ENCODE results near the gene DMGDH.

DMGDH gene
- 0.80 to 1.8 (median 0.99) reads per million in 4 donors for total RNA-seq

DNA sequence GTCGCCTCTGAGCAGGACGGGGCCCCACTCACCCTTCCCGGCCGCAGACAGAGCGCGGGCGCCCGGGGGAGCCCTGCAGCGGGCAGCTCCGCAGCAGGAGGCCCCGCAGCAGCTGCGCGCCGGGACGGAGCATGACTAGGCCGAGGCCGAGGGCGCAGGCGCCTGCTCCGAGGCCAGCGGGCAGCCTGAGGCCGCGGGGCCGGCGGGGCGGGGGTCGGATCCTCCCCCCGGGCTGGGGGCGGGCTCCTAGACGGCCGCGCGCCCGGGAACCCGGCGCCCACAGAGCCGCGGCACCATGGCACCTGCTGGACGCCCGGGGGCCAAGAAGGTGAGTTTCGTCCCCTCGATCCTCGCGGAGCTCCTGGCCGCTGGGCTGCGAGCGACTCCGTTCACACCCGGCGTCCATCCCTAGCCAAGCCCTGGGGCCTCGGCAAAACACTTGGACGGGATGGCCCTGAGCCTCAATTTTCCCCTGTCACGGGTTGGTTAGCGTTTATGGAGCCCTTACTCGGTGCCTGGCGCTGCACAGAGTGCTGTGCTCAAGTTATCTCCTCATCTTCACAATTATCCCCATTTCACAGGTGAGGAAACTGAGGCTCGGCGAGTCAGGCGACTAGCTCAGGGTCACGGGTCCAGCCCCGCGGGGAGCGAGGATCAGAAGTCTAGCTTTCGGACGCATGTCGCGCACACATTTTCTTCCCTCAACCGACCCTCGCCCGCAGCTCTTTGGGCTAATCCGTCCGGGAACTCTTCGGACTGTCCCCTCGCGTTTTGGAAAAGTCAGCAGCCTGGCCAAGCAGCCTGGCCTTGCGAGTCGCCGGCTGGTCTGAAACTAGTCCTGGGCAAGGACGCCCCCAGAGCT lies at the start of gene DMGDH, which contains the start of gene BHMT2:
TSS of gene DMGDH (minus strand) at position 187 of the 862 bp plus-strand sequence. CDS start at position 133, 54 bp downstream.
TSS of gene BHMT2 (plus strand) at position 280 of the 862 bp plus-strand sequence. CDS start at position 296, 16 bp downstream.
- no peak for DNase-seq

DNA sequence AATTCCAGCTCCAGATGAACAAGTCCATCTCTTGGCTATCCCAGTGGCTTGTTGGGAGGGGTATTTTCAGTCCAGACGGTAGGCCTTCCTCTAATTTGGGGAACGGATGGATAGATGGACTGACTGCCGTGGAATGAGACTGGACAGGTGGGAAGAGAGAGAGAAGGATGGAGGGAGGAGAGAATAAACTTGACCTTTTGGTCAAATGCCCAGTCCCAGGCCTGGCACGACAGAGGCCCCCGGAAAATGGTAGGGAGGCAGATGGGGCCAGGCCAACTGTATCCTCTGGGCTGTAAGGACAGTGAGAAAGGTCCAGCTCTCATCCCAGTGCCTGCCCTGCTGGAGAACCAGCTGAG lies 43.2 kb upstream of the DMGDH start:
- DNase-seq = no peak

DNA sequence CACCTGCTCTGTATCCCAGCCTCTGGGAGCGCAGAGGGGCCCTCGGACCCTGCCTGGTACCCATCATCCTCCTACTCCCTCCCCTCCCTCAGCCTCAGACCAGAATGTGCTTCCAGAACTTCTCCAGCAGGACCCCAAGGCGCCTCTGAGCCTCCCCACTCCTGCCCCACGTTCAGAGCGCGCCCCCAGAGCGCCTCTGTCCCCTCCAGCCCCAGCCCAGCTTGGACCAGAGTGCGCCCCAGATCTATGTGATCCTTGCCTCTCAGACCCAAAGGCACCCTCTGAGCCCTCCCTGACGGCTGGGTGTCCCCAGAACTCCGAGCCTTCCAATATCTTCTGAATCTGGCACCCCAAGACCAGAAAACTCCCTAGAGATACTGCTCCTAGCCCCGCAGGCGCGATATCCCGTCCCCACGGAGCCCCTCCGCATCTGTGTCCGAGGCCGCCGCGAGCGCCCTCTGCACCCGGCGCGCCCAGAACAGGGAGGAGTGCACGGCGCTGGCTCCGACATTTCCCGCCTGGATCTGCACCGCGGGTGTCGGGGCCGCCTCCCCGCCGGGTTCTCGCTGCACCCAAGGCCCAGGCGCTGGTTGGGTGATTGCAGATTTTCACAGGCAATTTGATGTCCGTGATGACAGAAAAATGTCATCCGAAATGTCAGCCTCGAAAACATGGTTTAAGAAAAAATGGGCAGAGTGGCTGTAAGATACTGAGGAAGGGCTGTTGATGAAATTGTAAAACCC lies 42.7 kb upstream of the DMGDH start:
- no peak for DNase-seq

DNA sequence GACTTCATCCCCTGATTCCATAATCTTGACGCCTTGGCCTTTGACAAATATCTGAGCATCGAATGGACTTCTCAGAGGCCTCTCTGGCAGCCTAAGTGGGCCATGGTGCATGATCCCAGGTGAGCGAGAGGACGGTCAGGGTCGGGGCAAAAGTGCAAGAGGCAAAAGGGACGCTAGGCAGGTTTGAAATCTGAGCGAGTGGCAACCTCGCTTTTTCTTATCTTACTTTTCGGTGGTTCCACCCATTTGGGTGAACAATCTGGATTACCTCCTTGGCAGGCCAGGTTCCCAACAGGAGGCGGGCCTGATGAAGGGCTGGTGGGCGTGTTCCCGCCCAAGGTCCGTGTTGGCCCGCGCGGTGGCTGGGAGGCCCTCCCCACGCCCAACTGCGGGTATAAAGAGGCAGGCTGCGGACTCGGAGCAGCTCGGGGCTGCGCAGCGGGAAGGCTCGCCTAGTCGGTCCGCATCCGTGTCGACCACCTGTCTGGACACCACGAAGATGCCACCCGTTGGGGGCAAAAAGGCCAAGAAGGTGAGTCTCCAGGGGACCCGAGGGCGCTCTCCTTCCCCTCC lies 42.0 kb upstream of the DMGDH start, which contains the start of gene BHMT:
TSS of gene BHMT (plus strand) at position 423 of the 573 bp plus-strand sequence. CDS start at position 500, 77 bp downstream.
- no peak for DNase-seq

DNA sequence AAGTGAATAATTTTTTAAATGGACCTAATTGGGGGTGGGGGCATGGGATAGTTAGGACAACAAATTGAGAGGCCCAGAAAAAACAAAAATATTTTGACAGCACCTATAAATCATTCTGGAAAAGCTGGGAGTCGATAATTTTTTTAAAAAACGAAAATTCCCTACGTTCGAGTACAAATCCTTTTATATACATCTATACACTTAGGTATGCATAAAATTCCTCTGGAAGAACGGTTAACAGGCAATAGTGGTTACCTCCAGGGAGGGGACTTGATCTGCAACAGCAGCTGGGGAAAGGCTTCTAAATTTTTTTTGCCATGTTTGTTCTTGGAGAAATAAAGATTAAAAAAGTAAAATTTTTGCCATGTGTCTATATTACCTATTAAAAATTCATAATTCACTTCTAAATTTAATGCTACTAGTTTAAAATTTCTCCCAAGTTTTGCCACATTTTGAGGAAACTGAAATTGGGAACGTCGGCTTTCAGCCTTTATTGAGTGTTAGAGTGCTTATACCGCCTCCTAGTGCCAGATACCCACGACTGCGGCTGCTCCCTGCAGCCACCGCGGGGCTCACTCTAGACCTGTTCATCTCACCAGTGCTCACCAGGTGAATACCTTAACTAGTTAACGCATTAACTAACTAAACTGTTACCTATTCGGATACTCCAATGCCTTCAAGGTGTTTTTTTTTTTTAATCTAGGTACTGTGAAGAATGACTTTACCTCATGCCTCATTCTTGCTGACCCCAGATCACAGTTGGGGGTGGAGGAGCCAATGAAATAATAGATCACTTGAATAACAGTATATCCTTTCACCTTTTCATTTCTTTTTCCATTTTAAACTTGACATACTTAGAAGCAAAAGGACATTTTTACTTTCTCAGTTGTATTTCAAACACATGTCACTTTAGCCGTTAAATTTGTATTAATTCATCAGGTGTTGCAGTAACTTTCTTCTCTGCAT lies 40.3 kb upstream of the DMGDH start:
- peak in 2 of 5 donors; percentile 4 to 9 for DNase-seq

DNA sequence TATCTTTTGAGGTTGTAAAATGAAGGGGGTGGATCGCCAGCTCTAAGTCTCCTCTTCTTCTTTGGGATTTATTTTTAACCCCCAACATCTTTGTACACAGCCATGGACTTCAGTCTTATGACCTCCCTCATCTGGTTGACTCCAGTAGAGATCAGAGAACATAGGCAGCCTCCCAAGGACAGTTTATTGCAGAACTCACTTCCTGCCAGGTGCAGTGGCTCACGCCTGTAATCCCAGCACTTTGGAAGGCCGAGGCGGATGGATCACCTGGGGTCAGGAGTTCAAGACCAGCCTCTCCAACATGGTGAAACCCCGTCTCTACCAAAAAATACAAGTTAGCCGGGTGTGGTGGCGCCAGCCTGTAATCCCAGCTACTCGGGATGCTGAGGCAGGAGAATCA lies 39.3 kb upstream of the DMGDH start:
- DNase-seq = no peak

DNA sequence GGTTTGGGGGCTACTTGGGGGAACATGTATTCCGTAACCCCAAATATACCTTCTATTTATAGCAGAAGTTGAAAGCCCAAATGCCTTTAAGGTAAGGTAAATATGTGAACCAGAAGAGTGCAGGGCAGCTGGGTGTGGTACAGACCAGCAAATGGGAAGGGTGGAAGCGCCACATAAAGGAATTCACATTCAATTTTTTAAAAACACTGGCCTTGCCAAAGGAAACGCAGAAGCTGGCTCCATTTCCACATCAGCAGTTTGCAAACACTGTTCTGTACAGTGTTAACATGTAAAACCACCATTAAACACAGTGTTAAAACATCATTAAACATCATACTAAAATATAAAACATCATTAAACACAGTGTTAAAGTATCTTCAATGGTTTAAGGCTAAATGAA lies 38.6 kb upstream of the DMGDH start:
- no peak for DNase-seq

DNA sequence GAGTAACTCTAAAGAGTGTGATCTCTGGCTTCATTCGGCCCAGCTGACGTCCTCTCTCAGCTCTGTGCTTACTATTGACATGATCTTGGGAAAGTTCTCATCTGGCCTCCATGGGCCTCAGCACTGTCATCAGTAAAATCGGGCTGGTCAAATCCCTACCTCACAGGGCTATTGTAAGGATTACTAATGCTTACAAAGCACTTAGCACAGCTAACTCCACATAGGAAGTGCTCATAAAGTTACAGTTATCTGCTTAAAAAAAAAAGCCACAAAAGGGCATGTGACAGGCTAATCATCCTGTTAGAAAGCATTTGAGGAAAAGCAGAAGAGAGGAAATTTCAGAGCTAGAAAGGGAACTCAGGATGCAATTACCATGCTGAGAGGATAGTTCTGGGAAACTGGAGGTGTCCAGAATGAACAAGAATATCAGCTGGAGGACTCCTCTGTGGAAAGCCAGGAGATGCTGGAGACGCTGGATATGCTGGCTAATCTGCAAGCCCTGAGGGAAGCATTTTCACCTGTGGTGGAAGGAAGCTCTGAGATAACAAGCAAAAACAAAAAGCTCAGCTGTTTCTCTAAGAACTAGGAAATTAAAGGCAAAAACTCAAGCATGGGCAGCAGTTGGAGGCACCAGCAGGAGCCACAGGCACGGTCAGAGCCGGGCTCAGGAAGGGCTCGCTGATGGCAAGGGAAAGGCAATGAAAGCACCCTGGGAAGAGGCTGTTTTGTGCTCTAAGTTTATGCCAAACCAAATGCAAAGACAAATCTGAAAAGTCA lies 37.7 kb upstream of the DMGDH start:
- DNase-seq = no peak

DNA sequence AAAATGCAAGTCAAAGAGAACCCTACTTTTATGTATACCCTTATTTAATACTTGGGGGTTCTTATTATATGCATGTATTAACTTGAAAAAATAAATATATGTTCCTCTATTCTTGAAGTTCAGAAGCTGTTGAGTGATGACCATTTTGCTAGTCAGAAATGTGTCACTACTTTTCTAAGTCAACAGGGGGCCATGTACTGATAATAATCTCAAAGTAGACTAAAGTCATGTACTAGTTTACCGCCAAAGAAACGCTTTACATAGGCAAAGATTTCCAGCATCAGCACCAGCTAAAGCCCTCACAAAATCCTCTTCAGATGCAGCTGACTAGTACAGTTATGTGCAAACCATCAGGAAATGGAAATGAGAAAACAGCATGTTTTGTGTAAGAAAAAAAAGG lies 36.4 kb upstream of the DMGDH start:
- no peak for DNase-seq

DNA sequence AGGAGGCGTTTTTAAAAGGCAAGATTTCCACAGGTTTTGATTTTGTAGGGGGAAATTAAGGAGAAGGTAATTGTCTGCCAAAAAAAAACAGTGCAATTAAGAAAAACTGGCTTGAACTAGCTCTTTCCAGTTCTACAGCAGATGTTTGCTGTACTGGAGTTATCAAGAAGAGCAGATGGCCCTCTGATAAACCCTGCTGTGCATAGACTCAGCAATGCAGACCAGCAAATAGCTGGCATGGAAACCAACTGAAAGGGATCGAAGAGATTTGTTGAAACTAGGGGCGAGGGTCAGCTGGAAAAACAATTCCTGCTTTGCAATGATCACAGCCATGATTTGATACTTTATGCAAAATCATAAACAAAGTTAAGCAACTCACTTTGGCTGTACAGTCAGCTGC lies 24.3 kb upstream of the DMGDH start:
- DNase-seq = no peak

DNA sequence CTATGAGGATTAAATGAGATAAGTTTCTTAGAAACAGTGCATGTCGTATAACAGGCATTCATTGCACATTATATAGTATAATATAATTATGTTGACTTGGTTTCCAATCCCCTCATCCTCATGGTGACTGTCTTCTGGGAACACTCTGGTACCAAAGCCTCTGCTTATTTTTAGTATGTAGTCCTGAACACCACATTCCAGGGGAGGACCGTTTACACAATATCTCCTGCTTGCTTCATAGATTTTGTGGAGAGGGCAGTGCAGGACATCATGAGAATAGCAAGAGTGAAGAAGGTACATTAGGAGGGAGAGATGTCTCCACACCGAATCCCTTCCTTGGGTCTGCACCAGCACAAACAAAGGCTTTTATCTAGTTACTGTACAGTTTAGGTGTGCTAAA lies 21.6 kb upstream of the DMGDH start:
- DNase-seq = no peak

DNA sequence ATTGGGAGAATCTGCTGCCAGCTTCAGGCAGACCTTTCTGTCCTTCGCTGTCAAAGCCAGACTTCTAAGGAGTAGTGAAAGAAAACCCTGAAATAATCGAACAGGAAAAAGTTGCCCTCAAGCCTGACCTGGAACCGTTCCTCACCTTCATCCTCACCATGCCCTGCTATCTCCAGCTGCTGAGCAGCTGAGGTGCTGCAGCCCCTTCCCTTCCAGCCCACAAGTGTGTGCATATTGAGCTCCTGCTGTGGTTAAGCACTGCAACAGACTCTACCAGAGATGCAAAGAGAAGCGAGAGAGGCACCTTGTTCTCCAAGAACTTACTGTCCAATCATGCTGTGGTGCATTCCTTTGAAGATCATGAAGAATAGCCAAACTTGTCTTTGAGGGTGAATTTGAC lies 19.0 kb upstream of the DMGDH start:
- no peak for DNase-seq

DNA sequence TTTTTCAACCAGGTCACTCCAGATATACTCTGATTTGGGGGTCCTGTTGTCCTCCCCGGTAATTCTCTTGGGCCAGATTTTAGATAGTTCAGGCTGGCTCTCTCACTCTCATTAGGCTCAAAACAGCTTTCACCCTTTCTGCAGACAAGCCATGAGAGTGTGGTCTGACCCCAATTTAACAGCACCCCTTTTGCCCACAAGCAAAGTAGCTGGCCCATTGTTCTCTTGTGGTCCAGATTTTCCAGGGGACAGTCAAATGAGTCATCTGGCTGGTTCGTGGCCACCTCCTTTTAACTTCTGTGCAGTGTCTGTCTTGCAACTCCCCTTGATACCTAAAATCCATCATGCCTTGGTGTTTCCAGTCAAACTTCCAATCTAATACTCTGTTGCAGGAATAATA lies 16.6 kb upstream of the DMGDH start:
- DNase-seq = no peak

DNA sequence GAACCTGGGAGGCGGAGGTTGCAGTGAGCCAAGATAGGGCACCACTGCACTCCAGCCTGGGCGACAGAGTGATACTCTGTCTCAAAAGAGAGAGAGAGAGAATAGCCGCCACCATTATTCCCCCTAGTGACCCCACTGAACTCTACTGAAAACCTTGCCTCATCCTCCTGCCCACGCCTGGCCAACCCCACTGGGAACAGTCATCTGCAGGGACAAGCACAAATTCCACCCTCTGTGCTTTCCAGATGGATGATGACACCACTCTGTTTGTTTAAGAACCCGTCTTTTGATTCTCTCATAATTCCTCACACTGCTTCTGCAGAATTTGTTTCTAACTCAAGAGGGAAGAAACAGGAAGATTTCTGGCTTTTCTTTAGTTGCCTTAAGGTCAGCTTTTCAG lies 12.3 kb upstream of the DMGDH start:
- DNase-seq = no peak

DNA sequence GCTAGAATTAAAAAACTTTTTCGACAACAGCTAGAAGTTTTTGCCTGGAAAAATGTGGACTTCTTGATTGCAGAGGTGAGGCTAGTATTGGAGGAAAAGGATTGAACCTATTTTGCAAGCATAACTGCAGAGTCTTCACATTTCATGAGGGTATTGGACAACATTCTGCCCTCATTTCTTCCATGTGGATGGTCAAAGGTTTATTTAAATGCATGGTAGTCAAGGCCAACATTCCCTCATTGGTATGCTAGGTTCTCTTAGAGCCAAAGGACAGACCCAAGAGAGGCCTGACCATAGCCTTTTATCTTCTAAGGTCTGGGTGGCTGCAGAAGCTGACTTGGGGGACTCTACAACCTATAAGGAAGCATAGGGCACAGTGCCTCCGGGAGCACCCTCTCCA lies 11.3 kb upstream of the DMGDH start:
- no peak for DNase-seq

DNA sequence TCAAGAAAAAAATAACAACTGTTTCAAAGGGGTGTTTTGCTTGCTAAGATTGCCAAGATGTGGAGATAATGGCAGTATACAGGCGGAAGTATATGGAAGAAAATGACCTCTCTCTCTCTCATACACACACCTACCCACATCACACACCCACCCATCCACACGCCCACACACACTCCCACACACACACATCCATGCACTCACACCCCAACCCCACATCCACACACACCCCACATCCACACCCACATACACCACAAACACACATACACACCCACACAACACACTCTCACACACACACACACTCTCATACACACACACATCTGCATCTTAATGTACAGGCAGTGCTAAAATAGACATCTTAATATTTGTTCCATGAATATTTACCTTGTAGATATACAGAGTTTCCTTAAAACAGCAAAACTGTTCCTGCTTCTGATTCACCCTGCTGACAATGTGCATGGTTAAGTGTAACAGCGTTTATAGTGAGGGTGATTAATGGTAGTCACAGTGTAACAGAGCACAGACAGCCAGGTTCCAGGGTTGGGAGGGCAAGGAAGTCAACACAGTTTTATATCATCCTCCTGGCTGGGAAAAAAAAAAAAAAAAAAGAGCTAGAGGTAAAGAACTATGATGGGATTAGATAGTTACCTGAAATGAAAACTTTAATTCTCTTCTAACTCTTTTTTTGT lies 8.3 kb upstream of the DMGDH start:
- DNase-seq = no peak

DNA sequence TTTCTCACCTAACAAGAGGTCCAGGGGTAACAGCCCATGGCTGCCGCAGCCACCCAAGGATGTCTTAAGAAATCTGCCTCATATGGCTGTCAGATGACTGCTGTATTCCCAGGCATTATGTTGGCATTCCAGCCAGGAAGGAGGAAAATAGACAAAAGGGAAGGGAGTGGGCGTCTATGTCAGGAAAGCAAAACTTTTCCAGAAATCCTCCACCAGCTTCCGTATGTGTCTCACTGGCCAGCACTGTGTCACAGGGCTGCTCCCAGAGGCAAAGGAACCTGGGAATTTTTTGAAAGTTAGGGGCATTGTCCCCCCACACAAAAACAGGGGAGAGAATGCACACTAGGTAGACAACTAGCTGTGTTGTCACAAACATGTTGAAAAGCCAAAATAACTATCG lies 7.3 kb upstream of the DMGDH start:
- no peak for DNase-seq

DNA sequence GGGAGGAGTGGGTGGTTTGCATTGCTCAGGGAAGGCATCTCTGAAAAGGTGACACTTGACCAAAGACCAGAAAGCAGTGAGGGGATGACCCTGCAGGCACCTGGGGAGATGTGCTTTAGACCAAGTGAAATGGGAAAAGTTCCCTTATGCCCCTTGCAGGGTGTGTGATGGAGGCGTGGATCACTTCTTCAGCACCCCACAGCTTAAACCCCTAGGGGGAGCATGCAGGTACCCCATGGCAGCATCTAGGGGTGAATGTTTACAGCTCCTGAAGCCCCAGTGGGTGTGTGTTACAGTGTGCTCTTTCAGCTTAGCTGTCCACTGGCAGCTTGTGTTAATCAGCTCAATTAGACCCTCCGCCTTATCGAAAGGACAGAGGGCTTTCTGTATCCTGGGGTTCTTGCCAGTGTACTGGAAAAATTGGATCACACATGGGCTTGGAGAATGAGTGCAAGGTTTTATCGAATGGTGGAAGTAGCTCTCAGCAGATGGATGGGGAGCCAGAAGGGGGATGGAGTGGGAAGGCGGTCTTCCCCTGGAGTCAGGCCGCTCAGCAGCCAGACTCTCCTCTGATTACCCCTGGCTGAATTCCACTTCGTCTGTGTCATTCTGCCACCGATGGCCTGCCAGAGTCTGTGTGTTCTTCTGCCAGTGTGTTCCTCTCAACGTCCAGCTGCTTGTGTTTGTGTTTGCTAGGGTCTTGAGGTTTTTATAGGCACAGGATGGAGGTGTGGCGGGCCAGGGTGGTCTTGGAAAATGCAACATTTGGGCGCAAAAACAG lies 6.4 kb upstream of the DMGDH start:
- no peak for DNase-seq

DNA sequence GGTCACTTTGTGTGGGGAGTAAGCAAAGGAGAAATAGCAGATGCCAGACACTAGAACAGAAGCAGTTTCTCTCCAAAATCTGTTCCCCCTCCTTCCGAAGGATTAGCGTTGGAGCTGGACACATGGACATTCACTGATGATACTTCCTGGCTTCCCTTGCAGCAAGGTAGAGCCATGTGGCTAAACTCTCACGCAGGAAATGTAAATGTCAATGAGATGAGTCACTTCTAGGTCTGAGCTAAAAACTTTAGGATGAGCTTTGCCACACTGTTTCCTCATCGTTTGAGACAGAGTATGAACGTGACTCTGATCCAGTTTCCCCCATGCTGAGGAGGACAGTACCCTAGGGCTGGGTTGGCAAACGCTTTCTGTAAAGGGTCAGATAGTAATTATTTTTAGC lies 5.2 kb upstream of the DMGDH start:
- DNase-seq = no peak

DNA sequence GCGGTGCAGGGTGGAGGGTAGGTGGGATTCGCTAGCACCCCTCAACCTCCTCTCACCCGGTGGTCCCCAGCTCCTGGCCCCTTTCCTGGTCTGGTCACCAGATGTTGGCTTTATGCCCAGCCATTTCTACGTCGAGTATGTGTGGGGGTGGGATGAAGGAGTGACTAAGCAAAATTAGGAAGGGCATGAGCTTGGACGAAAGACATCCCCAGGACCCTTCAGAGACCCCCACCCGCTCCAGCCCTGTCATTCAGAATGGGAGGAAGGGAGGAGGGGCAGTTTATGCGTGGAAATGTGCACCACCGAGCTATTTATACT lies 835 bp upstream of the DMGDH start:
- DNase-seq = no peak

Data from T-helper 1 cell (primary cell).